Neural progenitor cell (in vitro differentiated cells): ENCODE data around the gene HEXD.

Experiments
- CTCF ChIP-seq: fragments of 200-600 bp; sonication (generic); IDR thresholded peaks from 2 replicates; pipeline ENCODE4 v1.5.1; 2017; ENCODE audit warnings: antibody characterized with exemption, mild to moderate bottlenecking
- EZH2 ChIP-seq: fragments of 200-600 bp; sonication (generic); IDR thresholded peaks from 2 replicates; pipeline ENCODE4 v1.6.1; 2017; ENCODE audit warnings: antibody characterized with exemption, mild to moderate bottlenecking, moderate library complexity

GRCh38 chr17:82432017-82432416 is 13.9 kb downstream of the HEXD start:
- no peak for TF ChIP-seq EZH2
- TF ChIP-seq CTCF = no peak
